A549 (cell line): ENCODE measurements around the gene SNRNP40. TPM values are rescaled to one million over a fixed set of nuclear protein-coding genes. Genes with fewer than 3 reads are reported as not detected.

ENCODE experiments used
- ATAC-seq, 2 experiments: fragments of 200-7000 bp in 1 of 2; fragments of >200 bp in 1 of 2; cut with Nextera tagmentation in 1 of 2; cut with Tn5 transposase in 1 of 2; 3 replicates each; pipeline versions ENCODE4 v1.8.0 to v1.9.1; 2018 to 2020; ENCODE audit warnings: mild to moderate bottlenecking in 1 of 2, moderate library complexity in 1 of 2
- CTCF ChIA-PET: fragments of 300-600 bp; sonication (Branson Sonifier 250); formaldehyde crosslinking; extraction: SDS; loops from one replicate; lab custom pipeline; 2021; ENCODE audit warnings: antibody characterized with exemption, inconsistent platforms; lab: Yijun Ruan, JAX
- POLR2A ChIA-PET: fragments of 350-600 bp; formaldehyde crosslinking; extraction: SDS; loops from one replicate; lab custom pipeline; 2021; ENCODE audit warnings: antibody characterized with exemption, inconsistent platforms; lab: Yijun Ruan, JAX
- DNase-seq, 2 experiments: peaks; one replicate each; pipeline versions ENCODE4 v3.0.0 to v3.0.0-alpha.2; 2011 to 2016; ENCODE audit warnings: low read depth in 1 of 2, low spot score in 1 of 2
- FAIRE-seq: peaks from 2 replicates; lab custom pipeline; 2011; peaks lifted over from hg19 to GRCh38; lab: Jason Lieb, UNC
- H3K27ac ChIP-seq, 2 experiments: fragments of >200 bp; sonication (Bioruptor Twin); formaldehyde crosslinking; 3 replicates each; pipeline ENCODE4 v1.5.1; 2016 to 2017
- H3K4me1 ChIP-seq: fragments of >200 bp; sonication (Bioruptor Twin); formaldehyde crosslinking; 3 replicates; pipeline ENCODE4 v1.6.1; 2016
- H3K4me2 ChIP-seq: fragments of >200 bp; sonication (Bioruptor Twin); formaldehyde crosslinking; 3 replicates; pipeline ENCODE4 v1.6.1; 2016
- H3K4me3 ChIP-seq: fragments of >200 bp; sonication (Bioruptor Twin); formaldehyde crosslinking; 3 replicates; pipeline ENCODE4 v1.5.1; 2016
- H3K9me3 ChIP-seq: fragments of >200 bp; sonication (Bioruptor Twin); formaldehyde crosslinking; 3 replicates; pipeline ENCODE4 v1.6.1; 2016
- BHLHE40 ChIP-seq: IDR thresholded peaks from 2 replicates; pipeline ENCODE4 v1.6.1; 2012; ENCODE audit warnings: low read depth, low read length, inconsistent platforms
- EP300 ChIP-seq, 2 experiments: fragments of >200 bp; sonication (Bioruptor Twin); formaldehyde crosslinking; IDR thresholded peaks; 2 replicates in 1 of 2; 3 replicates in 1 of 2; pipeline ENCODE4 v1.6.1; 2016 to 2017
- FOSB ChIP-seq: fragments of 250-450 bp; sonication (Bioruptor Pico); IDR thresholded peaks from 2 replicates; pipeline ENCODE4 v1.5.0; 2020; ENCODE audit warnings: mild to moderate bottlenecking, moderate library complexity
- FOXS1 ChIP-seq: fragments of 250-450 bp; sonication (Bioruptor Pico); IDR thresholded peaks from 2 replicates; pipeline ENCODE4 v1.5.0; 2020; ENCODE audit warnings: mild to moderate bottlenecking, moderate library complexity
- GATA3 ChIP-seq: IDR thresholded peaks from 2 replicates; pipeline ENCODE4 v1.6.1; 2012; ENCODE audit warnings: borderline replicate concordance
- HOXA7 ChIP-seq: fragments of 250-450 bp; sonication (Bioruptor Pico); IDR thresholded peaks from 2 replicates; pipeline ENCODE4 v1.5.0; 2020; ENCODE audit warnings: mild to moderate bottlenecking, moderate library complexity
- HOXB5 ChIP-seq: fragments of 250-450 bp; sonication (Bioruptor Pico); IDR thresholded peaks from 2 replicates; pipeline ENCODE4 v1.5.0; 2020; ENCODE audit warnings: mild to moderate bottlenecking, moderate library complexity
- JUNB ChIP-seq: fragments of >200 bp; sonication (Bioruptor Twin); formaldehyde crosslinking; IDR thresholded peaks from 2 replicates; pipeline ENCODE4 v1.6.1; 2016
- KDM1A ChIP-seq: fragments of 200-600 bp; sonication (generic); IDR thresholded peaks from 2 replicates; pipeline ENCODE4 v1.6.1; 2016; ENCODE audit warnings: low read depth, mild to moderate bottlenecking
- MAFK ChIP-seq: fragments of 450-650 bp; IDR thresholded peaks from 2 replicates; pipeline ENCODE4 v1.6.1; 2014; ENCODE audit not compliant: partially characterized antibody
- MYC ChIP-seq: IDR thresholded peaks from 2 replicates; pipeline ENCODE4 v1.6.1; 2012; ENCODE audit warnings: mild to moderate bottlenecking, inconsistent platforms, low read length, improper control_type of control experiment, borderline replicate concordance
- NFE2L2 ChIP-seq: fragments of 150-350 bp; conservative IDR thresholded peaks from 2 replicates; pipeline ENCODE4 v1.6.1; 2014; ENCODE audit warnings: low read length
- NPAS2 ChIP-seq: fragments of 250-450 bp; sonication (Bioruptor Pico); IDR thresholded peaks from 2 replicates; pipeline ENCODE4 v1.8.0; 2022; ENCODE audit warnings: mild to moderate bottlenecking, moderate library complexity, borderline replicate concordance
- POLR2AphosphoS2 ChIP-seq: conservative IDR thresholded peaks from 2 replicates; pipeline ENCODE4 v1.6.1; 2012; ENCODE audit warnings: low read length, improper control_type of control experiment, inconsistent platforms
- RCOR1 ChIP-seq: fragments of 150-350 bp; IDR thresholded peaks from 2 replicates; pipeline ENCODE4 v1.6.1; 2014; ENCODE audit warnings: antibody characterized with exemption, low read length, low read depth
- RNF2 ChIP-seq: fragments of 200-600 bp; sonication (generic); IDR thresholded peaks from 2 replicates; pipeline ENCODE4 v1.6.1; 2016; ENCODE audit warnings: low read depth, mild to moderate bottlenecking, antibody characterized with exemption, moderate library complexity, borderline replicate concordance
- ZSCAN20 ChIP-seq: fragments of 250-450 bp; sonication (Bioruptor Pico); IDR thresholded peaks from 2 replicates; pipeline ENCODE4 v1.8.0; 2022; ENCODE audit warnings: mild to moderate bottlenecking, moderate library complexity
- WGBS: methylation state at CpG from one replicate; pipeline ENCODE4 v1.1.6; 2017; ENCODE audit errors: missing lambda C conversion rate; 5-methylcytosine and 5-hydroxymethylcytosine counted together
- polyA plus RNA-seq, 4 experiments: library from polyadenylated mRNA; depleted of rRNA in 3 of 4; stranded (reverse); fragments of >200 nt; fragmentation: RNase III in 1 of 4; extraction: RNeasy Plus Mini Kit Qiagen cat#74134 plus additional on column Dnase treatment in 1 of 4; gene quantifications; 2 replicates in 3 of 4; 3 replicates in 1 of 4; pipeline ENCODE4 v1.2.3, GENCODE V29; 2011 to 2017
- TF ChIP-seq, protein P1 (sequence below): fragments of 250-450 bp; sonication (Bioruptor Pico); IDR thresholded peaks from 2 replicates; pipeline ENCODE4 v1.5.0; 2021; ENCODE audit warnings: mild to moderate bottlenecking, moderate library complexity, borderline replicate concordance
- TF ChIP-seq, protein P2 (sequence below): fragments of 200-600 bp; sonication (generic); IDR thresholded peaks from 2 replicates; pipeline ENCODE4 v1.6.1; 2016; ENCODE audit warnings: antibody characterized with exemption, mild to moderate bottlenecking, moderate library complexity
- TF ChIP-seq, protein P3 (sequence below): IDR thresholded peaks from 2 replicates; pipeline ENCODE4 v1.6.1; 2012; ENCODE audit warnings: low read depth, borderline replicate concordance
- TF ChIP-seq, protein P4 (sequence below): IDR thresholded peaks from 2 replicates; pipeline ENCODE4 v1.6.1; 2012
- TF ChIP-seq, protein P5 (sequence below): IDR thresholded peaks from 2 replicates; pipeline ENCODE4 v1.6.1; 2012
- TF ChIP-seq, protein P6 (sequence below): fragments of >200 bp; sonication (Bioruptor Twin); formaldehyde crosslinking; IDR thresholded peaks from 2 replicates; pipeline ENCODE4 v1.6.1; 2016

Gene SNRNP40
- polyA plus RNA-seq, 2 of the 4 experiments (the other 2 are of a cell fraction): 47.4 to 72.5 TPM

DNA sequence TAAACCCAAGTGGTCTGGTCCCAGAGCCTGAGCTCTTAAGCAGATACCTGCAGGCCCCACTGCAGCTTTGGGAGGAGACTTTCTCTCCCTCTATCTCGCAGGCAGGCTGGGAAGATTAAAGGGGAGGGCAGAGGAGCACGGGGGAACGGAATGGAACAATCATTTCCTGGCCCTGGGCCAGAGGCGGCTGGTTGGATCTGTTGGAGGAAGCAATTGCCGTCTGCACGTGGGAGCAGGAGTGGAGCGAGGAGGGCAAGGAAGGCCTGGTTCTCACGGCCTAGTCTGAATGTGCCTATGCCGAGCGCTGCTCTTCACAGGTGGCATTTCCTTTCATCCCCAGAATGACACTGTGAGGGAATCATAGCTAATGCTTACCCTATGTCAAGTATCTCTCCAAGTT is 80.6 kb downstream of the SNRNP40 start:
- Histone ChIP-seq H3K9me3 (peaks cover 5% of the 10 kb centered on the region; the same call in 1 of the 3 replicates), H3K4me1 (no peaks in the 10 kb centered on the region), H3K4me2 (no peak overlapping the region), H3K27ac (no peak overlapping the region), H3K4me3 (no peak overlapping the region)
- no peak for DNase-seq
- 75% methylated on average over 8 of the region's 10 CpGs for WGBS
- ChIA-PET CTCF (no interaction called here), POLR2A (no interaction called here)
- no peak for FAIRE-seq
- no peak for ATAC-seq
- no peak for TF ChIP-seq NPAS2 (CRISPR knock-in tag)
- TF ChIP-seq, protein P1, sequence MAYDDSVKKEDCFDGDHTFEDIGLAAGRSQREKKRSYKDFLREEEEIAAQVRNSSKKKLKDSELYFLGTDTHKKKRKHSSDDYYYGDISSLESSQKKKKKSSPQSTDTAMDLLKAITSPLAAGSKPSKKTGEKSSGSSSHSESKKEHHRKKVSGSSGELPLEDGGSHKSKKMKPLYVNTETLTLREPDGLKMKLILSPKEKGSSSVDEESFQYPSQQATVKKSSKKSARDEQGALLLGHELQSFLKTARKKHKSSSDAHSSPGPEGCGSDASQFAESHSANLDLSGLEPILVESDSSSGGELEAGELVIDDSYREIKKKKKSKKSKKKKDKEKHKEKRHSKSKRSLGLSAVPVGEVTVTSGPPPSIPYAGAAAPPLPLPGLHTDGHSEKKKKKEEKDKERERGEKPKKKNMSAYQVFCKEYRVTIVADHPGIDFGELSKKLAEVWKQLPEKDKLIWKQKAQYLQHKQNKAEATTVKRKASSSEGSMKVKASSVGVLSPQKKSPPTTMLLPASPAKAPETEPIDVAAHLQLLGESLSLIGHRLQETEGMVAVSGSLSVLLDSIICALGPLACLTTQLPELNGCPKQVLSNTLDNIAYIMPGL: no peak
- TF ChIP-seq FOSB (CRISPR knock-in tag): no peak
- TF ChIP-seq RNF2: no peak
- no peak for TF ChIP-seq FOXS1 (CRISPR knock-in tag)
- TF ChIP-seq, protein P2, sequence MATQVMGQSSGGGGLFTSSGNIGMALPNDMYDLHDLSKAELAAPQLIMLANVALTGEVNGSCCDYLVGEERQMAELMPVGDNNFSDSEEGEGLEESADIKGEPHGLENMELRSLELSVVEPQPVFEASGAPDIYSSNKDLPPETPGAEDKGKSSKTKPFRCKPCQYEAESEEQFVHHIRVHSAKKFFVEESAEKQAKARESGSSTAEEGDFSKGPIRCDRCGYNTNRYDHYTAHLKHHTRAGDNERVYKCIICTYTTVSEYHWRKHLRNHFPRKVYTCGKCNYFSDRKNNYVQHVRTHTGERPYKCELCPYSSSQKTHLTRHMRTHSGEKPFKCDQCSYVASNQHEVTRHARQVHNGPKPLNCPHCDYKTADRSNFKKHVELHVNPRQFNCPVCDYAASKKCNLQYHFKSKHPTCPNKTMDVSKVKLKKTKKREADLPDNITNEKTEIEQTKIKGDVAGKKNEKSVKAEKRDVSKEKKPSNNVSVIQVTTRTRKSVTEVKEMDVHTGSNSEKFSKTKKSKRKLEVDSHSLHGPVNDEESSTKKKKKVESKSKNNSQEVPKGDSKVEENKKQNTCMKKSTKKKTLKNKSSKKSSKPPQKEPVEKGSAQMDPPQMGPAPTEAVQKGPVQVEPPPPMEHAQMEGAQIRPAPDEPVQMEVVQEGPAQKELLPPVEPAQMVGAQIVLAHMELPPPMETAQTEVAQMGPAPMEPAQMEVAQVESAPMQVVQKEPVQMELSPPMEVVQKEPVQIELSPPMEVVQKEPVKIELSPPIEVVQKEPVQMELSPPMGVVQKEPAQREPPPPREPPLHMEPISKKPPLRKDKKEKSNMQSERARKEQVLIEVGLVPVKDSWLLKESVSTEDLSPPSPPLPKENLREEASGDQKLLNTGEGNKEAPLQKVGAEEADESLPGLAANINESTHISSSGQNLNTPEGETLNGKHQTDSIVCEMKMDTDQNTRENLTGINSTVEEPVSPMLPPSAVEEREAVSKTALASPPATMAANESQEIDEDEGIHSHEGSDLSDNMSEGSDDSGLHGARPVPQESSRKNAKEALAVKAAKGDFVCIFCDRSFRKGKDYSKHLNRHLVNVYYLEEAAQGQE: no peak

DNA sequence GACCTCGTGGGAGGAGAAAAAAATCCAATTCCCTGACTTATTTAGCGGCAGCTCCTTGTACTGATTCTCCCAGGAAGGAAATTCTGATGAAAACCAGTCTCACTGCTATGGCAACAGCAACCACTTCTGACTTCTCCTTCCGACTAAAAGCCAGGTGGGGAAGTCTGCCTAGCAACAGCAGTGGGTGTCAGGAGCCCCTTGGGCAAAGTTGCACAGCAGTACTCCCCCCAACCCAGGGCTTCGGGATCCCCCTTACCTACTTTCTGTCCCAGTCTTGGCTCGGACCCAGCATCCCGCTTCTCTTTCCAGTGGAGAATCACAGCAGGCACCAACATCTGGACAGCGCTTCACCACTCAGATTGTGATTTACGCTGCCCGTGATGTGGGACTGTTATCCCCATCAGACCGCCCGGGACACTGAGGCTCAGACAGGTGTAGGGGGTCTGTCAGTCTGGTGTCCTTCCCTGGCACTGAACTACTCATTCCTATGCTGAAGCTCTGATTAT is 81.5 kb downstream of the SNRNP40 start:
- CTCF ChIA-PET: interaction anchor here (0.8 to 1.3 kb wide), 2 partner anchors 20 to 30 kb away, joined by 4 to 5 read pairs; no protein-coding TSS in a partner anchor
- 62% methylated on average over 10 of the region's 11 CpGs for WGBS

More for the DNA sequence above, 81.5 kb downstream of the SNRNP40 start:
- Histone ChIP-seq H3K27ac (no peak overlapping the region), H3K4me3 (no peak overlapping the region), H3K4me2 (no peak overlapping the region), H3K9me3 (peaks cover 11% of the 10 kb centered on the region; the same call in 2 of the 3 replicates), H3K4me1 (no peaks in the 10 kb centered on the region)
- ATAC-seq (no peak), FAIRE-seq (no peak), DNase-seq (no peak)
- TF ChIP-seq MYC (no peak), JUNB (no peak), KDM1A (no peak), BHLHE40 (no peak), MAFK (no peak), HOXB5 (CRISPR knock-in tag) (no peak), NFE2L2 (no peak), RCOR1 (no peak), POLR2AphosphoS2 (no peak), HOXA7 (CRISPR knock-in tag) (no peak), EP300 (IDR thresholded peaks at IDR 0.05) (no peak), ZSCAN20 (CRISPR knock-in tag) (no peak), GATA3 (no peak)
- TF ChIP-seq, protein P3, sequence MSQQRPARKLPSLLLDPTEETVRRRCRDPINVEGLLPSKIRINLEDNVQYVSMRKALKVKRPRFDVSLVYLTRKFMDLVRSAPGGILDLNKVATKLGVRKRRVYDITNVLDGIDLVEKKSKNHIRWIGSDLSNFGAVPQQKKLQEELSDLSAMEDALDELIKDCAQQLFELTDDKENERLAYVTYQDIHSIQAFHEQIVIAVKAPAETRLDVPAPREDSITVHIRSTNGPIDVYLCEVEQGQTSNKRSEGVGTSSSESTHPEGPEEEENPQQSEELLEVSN: no peak
- TF ChIP-seq, protein P4, sequence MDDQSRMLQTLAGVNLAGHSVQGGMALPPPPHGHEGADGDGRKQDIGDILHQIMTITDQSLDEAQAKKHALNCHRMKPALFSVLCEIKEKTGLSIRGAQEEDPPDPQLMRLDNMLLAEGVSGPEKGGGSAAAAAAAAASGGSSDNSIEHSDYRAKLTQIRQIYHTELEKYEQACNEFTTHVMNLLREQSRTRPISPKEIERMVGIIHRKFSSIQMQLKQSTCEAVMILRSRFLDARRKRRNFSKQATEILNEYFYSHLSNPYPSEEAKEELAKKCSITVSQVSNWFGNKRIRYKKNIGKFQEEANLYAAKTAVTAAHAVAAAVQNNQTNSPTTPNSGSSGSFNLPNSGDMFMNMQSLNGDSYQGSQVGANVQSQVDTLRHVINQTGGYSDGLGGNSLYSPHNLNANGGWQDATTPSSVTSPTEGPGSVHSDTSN: no peak
- TF ChIP-seq, protein P1: no peak
- TF ChIP-seq, protein P5, sequence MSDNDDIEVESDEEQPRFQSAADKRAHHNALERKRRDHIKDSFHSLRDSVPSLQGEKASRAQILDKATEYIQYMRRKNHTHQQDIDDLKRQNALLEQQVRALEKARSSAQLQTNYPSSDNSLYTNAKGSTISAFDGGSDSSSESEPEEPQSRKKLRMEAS: no peak
- TF ChIP-seq, protein P6, sequence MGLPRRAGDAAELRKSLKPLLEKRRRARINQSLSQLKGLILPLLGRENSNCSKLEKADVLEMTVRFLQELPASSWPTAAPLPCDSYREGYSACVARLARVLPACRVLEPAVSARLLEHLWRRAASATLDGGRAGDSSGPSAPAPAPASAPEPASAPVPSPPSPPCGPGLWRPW: no peak
- POLR2A ChIA-PET: interaction anchor here (0.7 kb wide), 1 partner anchor 13 kb away, joined by 5 read pairs; no protein-coding TSS in a partner anchor
